Cardiac fibroblast (primary cell): Measurements from ENCODE around the gene PRKAR2B.

Source experiments
- DNase-seq, 2 donors: peaks; one replicate each; pipeline versions ENCODE4 v3.0.0 to v3.0.0-alpha.2; 2010; ENCODE audit warnings: low read depth in 2 of 2
- H3K4me3 ChIP-seq, 2 donors: replicated peaks in 1 of 2; 1 replicate in 1 of 2; 2 replicates in 1 of 2; pipeline ENCODE4 v1.5.1; 2011; ENCODE audit warnings: low read depth in 2 of 2, low read length in 2 of 2, mild to moderate bottlenecking in 2 of 2, moderate library complexity in 1 of 2
- CTCF ChIP-seq: IDR thresholded peaks from one replicate; pipeline ENCODE4 v1.5.1; 2011; ENCODE audit warnings: low read depth, mild to moderate bottlenecking, low read length, inconsistent platforms

The PRKAR2B gene

GRCh38 chr7:107002529-107002998 is 41.9 kb upstream of the PRKAR2B start:
- no peak for TF ChIP-seq CTCF
- H3K4me3 ChIP-seq, result no peak overlapping the region
- DNase-seq, result no peak

DNA sequence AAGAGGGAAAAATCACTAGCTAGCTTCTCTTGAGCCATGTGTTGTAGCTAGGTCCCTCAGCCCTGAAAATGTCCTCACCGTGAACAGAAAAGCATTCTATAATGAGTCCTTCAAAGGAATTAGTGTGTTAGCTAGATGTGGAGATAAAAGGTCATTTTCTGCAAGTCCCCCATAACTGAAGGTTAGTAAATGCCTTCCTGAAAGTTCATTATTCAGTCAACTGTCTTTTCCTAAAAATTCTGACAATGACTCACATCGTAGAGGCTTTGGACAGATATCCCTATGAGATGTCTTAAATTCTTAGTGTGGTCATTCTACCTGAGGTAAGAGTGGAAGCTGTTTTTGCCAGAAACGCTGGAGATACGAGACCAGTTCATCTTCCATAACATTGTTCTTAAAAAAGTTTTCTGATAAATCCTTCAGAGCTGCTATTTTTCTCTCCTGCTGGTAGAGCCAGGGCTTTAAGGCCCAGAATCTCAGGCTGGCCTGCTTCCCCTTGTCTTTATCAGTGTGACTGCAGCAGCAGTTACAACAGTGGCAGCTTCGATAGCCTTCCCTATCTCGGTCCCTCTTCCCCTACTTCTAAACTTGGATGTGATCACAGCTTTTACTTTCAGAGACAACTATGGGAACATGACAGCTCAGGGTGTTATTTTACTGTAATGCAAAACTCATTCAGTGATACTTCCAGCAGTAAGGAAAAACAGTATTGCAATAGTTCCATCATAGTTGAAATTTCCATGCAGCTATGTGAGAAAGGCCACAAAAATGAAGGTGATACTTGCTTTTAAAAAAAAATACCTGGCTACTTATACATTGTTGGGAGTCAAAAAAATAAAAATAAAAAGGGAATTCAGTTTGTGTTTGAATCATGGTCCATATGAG is 37.3 kb upstream of the PRKAR2B start:
- no peak overlapping the region for H3K4me3 ChIP-seq
- TF ChIP-seq CTCF, result no peak
- peak in 1 of 2 donors; percentile 19 for DNase-seq

DNA sequence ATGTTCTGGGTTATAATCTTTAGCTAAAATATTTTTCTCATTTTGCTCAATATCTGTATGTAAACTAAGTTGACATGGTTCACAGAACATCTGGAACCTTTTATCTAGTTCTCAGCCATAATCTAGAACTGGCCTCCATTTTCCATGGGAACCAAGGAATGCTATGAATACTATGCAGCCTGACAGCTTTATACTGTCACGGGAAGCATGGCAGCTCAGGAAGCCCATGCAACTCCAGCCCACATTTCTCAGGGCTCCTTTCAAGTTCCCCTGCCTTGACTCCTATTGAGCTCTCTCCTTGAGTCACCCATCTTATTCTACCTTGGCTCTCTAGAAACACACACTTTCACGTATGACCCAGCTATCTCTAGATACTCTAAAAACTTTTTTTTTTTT is 36.6 kb upstream of the PRKAR2B start:
- no peak for TF ChIP-seq CTCF
- DNase-seq, result no peak
- no peak overlapping the region for H3K4me3 ChIP-seq

DNA sequence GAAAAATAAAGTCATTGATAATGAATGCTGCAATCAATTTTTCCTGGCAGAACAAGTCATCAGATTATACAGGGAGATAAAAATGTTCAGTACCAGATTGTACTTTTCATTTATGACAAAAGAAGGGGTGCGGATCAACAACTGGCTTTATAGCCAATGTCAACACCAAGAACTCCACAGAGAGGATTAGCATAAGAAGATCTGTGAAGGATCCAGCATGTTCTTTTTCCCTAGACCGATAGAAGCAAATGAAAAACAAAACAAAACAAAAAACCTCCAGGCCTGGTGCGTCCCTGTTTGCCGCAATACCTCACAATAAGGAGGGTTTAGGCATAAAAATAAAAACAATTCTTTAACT is 34.7 kb upstream of the PRKAR2B start:
- no peak for DNase-seq
- no peak overlapping the region for H3K4me3 ChIP-seq
- TF ChIP-seq CTCF, result no peak

GRCh38 chr7:107012691-107013090 is 31.8 kb upstream of the PRKAR2B start:
- TF ChIP-seq CTCF, result no peak
- DNase-seq, result no peak
- H3K4me3 ChIP-seq, result no peak overlapping the region

GRCh38 chr7:107014387-107015023 is 30.0 kb upstream of the PRKAR2B start:
- TF ChIP-seq CTCF, result no peak
- H3K4me3 ChIP-seq, result no peak overlapping the region
- peak in 1 of 2 donors; percentile 25 for DNase-seq
